SK-N-SH treated with all-trans-retinoic acid at 6 μM for 48 hours (cell line): ENCODE results near the gene P2RX3.

Experiments used
- ATAC-seq: fragments of 200-7000 bp; cut with Tn5 transposase; 3 replicates; pipeline ENCODE4 v1.9.1; 2020; ENCODE audit warnings: mild to moderate bottlenecking, moderate library complexity
- BACH2 ChIP-seq: fragments of 250-450 bp; sonication (Bioruptor Pico); IDR thresholded peaks from 2 replicates; pipeline ENCODE4 v1.9.0; 2021; ENCODE audit warnings: mild to moderate bottlenecking, borderline replicate concordance
- CSDC2 ChIP-seq: fragments of 250-450 bp; sonication (Bioruptor Pico); IDR thresholded peaks from 2 replicates; pipeline ENCODE4 v1.5.0; 2020; ENCODE audit warnings: mild to moderate bottlenecking, moderate library complexity
- ESRRG ChIP-seq: fragments of 250-450 bp; sonication (Bioruptor Pico); IDR thresholded peaks from 2 replicates; pipeline ENCODE4 v1.6.1; 2021; ENCODE audit warnings: mild to moderate bottlenecking
- GLIS3 ChIP-seq: fragments of 250-450 bp; sonication (Bioruptor Pico); IDR thresholded peaks from 2 replicates; pipeline ENCODE4 v1.5.0; 2020; ENCODE audit warnings: mild to moderate bottlenecking, moderate library complexity
- ISL1 ChIP-seq: fragments of 250-450 bp; sonication (Bioruptor Pico); IDR thresholded peaks from 2 replicates; pipeline ENCODE4 v2.1.2; 2022; ENCODE audit warnings: mild to moderate bottlenecking, moderate library complexity
- OSR1 ChIP-seq: fragments of 250-450 bp; sonication (Bioruptor Pico); IDR thresholded peaks from 2 replicates; pipeline ENCODE4 v1.8.0; 2022; ENCODE audit warnings: moderate library complexity, mild to moderate bottlenecking, inconsistent platforms
- POU6F1 ChIP-seq: fragments of 250-450 bp; sonication (Bioruptor Pico); IDR thresholded peaks from 2 replicates; pipeline ENCODE4 v1.8.0; 2021; ENCODE audit warnings: low read depth, mild to moderate bottlenecking, moderate library complexity, borderline replicate concordance
- RARB ChIP-seq: fragments of 250-450 bp; sonication (Bioruptor Pico); IDR thresholded peaks from 2 replicates; pipeline ENCODE4 v1.8.0; 2021; ENCODE audit warnings: mild to moderate bottlenecking, moderate library complexity
- TCF4 ChIP-seq: fragments of 250-450 bp; sonication (Bioruptor Pico); IDR thresholded peaks from 2 replicates; pipeline ENCODE4 v1.8.0; 2021; ENCODE audit warnings: mild to moderate bottlenecking, moderate library complexity, borderline replicate concordance
- ZC3H10 ChIP-seq: fragments of 250-450 bp; sonication (Bioruptor Pico); IDR thresholded peaks from 2 replicates; pipeline ENCODE4 v1.5.1; 2021; ENCODE audit warnings: mild to moderate bottlenecking, moderate library complexity
- ZFP3 ChIP-seq: fragments of 250-450 bp; sonication (Bioruptor Pico); IDR thresholded peaks from 2 replicates; pipeline ENCODE4 v1.5.0; 2020; ENCODE audit warnings: mild to moderate bottlenecking, moderate library complexity
- ZFP30 ChIP-seq: fragments of 450-650 bp; formaldehyde crosslinking; IDR thresholded peaks from 2 replicates; pipeline ENCODE4 v1.5.0; 2022; ENCODE audit warnings: mild to moderate bottlenecking, moderate library complexity
- ZNF70 ChIP-seq: fragments of 450-650 bp; formaldehyde crosslinking; IDR thresholded peaks from 2 replicates; pipeline ENCODE4 v1.5.0; 2020; ENCODE audit warnings: mild to moderate bottlenecking, moderate library complexity
- ZNF8 ChIP-seq: fragments of 450-650 bp; formaldehyde crosslinking; IDR thresholded peaks from 2 replicates; pipeline ENCODE4 v1.5.0; 2020; ENCODE audit warnings: mild to moderate bottlenecking, moderate library complexity
- TF ChIP-seq, protein P1 (sequence below): fragments of 250-450 bp; sonication (Bioruptor Pico); IDR thresholded peaks from 2 replicates; pipeline ENCODE4 v1.5.0; 2020; ENCODE audit warnings: mild to moderate bottlenecking, moderate library complexity
- TF ChIP-seq, protein P2 (sequence below): fragments of 250-450 bp; sonication (Bioruptor Pico); IDR thresholded peaks from 2 replicates; pipeline ENCODE4 v1.5.1; 2020; ENCODE audit warnings: low read depth, mild to moderate bottlenecking, moderate library complexity
- TF ChIP-seq, protein P3 (sequence below): fragments of 250-450 bp; sonication (Bioruptor Pico); IDR thresholded peaks from 2 replicates; pipeline ENCODE4 v1.5.1; 2021; ENCODE audit warnings: mild to moderate bottlenecking, moderate library complexity

The P2RX3 gene

GRCh38 chr11:57301711-57302423 is 36.3 kb upstream of the P2RX3 start (continued):
- TF ChIP-seq POU6F1 (CRISPR knock-in tag) (no peak), TCF4 (CRISPR knock-in tag) (no peak)

GRCh38 chr11:57302489-57302888 is 35.7 kb upstream of the P2RX3 start:
- no peak for ATAC-seq
- TF ChIP-seq ZNF8 (CRISPR knock-in tag) (no peak), CSDC2 (CRISPR knock-in tag) (no peak)

GRCh38 chr11:57303280-57303989 is 34.7 kb upstream of the P2RX3 start:
- peak; percentile 11; the same call in 2 of the 3 replicates for ATAC-seq
- no peak for TF ChIP-seq ZFP3 (CRISPR knock-in tag)
- TF ChIP-seq ZNF70 (CRISPR knock-in tag): no peak
- no peak for TF ChIP-seq OSR1 (CRISPR knock-in tag)
- TF ChIP-seq, protein P1, sequence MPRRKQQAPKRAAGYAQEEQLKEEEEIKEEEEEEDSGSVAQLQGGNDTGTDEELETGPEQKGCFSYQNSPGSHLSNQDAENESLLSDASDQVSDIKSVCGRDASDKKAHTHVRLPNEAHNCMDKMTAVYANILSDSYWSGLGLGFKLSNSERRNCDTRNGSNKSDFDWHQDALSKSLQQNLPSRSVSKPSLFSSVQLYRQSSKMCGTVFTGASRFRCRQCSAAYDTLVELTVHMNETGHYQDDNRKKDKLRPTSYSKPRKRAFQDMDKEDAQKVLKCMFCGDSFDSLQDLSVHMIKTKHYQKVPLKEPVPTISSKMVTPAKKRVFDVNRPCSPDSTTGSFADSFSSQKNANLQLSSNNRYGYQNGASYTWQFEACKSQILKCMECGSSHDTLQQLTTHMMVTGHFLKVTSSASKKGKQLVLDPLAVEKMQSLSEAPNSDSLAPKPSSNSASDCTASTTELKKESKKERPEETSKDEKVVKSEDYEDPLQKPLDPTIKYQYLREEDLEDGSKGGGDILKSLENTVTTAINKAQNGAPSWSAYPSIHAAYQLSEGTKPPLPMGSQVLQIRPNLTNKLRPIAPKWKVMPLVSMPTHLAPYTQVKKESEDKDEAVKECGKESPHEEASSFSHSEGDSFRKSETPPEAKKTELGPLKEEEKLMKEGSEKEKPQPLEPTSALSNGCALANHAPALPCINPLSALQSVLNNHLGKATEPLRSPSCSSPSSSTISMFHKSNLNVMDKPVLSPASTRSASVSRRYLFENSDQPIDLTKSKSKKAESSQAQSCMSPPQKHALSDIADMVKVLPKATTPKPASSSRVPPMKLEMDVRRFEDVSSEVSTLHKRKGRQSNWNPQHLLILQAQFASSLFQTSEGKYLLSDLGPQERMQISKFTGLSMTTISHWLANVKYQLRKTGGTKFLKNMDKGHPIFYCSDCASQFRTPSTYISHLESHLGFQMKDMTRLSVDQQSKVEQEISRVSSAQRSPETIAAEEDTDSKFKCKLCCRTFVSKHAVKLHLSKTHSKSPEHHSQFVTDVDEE: no peak
- no peak for TF ChIP-seq POU6F1 (CRISPR knock-in tag)
- TF ChIP-seq ZC3H10 (CRISPR knock-in tag): no peak
- TF ChIP-seq BACH2 (CRISPR knock-in tag): no peak
- no peak for TF ChIP-seq CSDC2 (CRISPR knock-in tag)

GRCh38 chr11:57303990-57304579 is 34.1 kb upstream of the P2RX3 start:
- peak; percentile 12 for ATAC-seq
- TF ChIP-seq, protein P1: no peak
- TF ChIP-seq ZFP30 (CRISPR knock-in tag) (no peak), TCF4 (CRISPR knock-in tag) (no peak), ZNF8 (CRISPR knock-in tag) (no peak), ZNF70 (CRISPR knock-in tag) (no peak), BACH2 (CRISPR knock-in tag) (no peak), OSR1 (CRISPR knock-in tag) (no peak), RARB (CRISPR knock-in tag) (no peak), GLIS3 (no peak), ISL1 (no peak), ZFP3 (CRISPR knock-in tag) (no peak), ESRRG (CRISPR knock-in tag) (no peak)
- TF ChIP-seq, protein P2, sequence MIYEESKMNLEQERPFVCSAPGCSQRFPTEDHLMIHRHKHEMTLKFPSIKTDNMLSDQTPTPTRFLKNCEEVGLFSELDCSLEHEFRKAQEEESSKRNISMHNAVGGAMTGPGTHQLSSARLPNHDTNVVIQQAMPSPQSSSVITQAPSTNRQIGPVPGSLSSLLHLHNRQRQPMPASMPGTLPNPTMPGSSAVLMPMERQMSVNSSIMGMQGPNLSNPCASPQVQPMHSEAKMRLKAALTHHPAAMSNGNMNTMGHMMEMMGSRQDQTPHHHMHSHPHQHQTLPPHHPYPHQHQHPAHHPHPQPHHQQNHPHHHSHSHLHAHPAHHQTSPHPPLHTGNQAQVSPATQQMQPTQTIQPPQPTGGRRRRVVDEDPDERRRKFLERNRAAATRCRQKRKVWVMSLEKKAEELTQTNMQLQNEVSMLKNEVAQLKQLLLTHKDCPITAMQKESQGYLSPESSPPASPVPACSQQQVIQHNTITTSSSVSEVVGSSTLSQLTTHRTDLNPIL: no peak
- TF ChIP-seq, protein P3, sequence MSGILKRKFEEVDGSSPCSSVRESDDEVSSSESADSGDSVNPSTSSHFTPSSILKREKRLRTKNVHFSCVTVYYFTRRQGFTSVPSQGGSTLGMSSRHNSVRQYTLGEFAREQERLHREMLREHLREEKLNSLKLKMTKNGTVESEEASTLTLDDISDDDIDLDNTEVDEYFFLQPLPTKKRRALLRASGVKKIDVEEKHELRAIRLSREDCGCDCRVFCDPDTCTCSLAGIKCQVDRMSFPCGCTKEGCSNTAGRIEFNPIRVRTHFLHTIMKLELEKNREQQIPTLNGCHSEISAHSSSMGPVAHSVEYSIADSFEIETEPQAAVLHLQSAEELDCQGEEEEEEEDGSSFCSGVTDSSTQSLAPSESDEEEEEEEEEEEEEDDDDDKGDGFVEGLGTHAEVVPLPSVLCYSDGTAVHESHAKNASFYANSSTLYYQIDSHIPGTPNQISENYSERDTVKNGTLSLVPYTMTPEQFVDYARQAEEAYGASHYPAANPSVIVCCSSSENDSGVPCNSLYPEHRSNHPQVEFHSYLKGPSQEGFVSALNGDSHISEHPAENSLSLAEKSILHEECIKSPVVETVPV: no peak
